Muscle layer of duodenum (tissue), 2 donors: Measurements from ENCODE around the gene WDR75.
A peak's percentile ranks its signal among the peaks of the same experiment; 100 is the strongest.

Experiments used
- H3K27ac ChIP-seq: one replicate; pipeline ENCODE4 v1.7.0; 2013; ENCODE audit warnings: mild to moderate bottlenecking, low read length
- H3K27me3 ChIP-seq: one replicate; pipeline ENCODE4 v1.7.0; 2013; ENCODE audit warnings: low read depth, mild to moderate bottlenecking, control low read depth, low read length
- H3K36me3 ChIP-seq, 2 donors: one replicate each; pipeline ENCODE4 v1.7.0; 2013; ENCODE audit warnings: low read length in 2 of 2, control low read depth in 1 of 2, mild to moderate bottlenecking in 1 of 2; ENCODE audit not compliant: insufficient read depth in 2 of 2, control insufficient read depth in 1 of 2
- H3K4me1 ChIP-seq, 2 donors: one replicate each; pipeline ENCODE4 v1.7.0; 2013; ENCODE audit warnings: low read length in 2 of 2, mild to moderate bottlenecking in 2 of 2, control low read depth in 1 of 2, moderate library complexity in 1 of 2; ENCODE audit not compliant: insufficient read depth in 2 of 2, control insufficient read depth in 1 of 2
- H3K4me3 ChIP-seq, 2 donors: one replicate each; pipeline ENCODE4 v1.7.0; 2013; ENCODE audit warnings: low read length in 2 of 2, low read depth in 1 of 2, mild to moderate bottlenecking in 1 of 2
- H3K9me3 ChIP-seq, 2 donors: one replicate each; pipeline ENCODE4 v1.7.0; 2013; ENCODE audit warnings: low read length in 2 of 2, control low read depth in 1 of 2, mild to moderate bottlenecking in 1 of 2; ENCODE audit not compliant: control insufficient read depth in 1 of 2
- donor health status: healthy.

WDR75 gene

DNA sequence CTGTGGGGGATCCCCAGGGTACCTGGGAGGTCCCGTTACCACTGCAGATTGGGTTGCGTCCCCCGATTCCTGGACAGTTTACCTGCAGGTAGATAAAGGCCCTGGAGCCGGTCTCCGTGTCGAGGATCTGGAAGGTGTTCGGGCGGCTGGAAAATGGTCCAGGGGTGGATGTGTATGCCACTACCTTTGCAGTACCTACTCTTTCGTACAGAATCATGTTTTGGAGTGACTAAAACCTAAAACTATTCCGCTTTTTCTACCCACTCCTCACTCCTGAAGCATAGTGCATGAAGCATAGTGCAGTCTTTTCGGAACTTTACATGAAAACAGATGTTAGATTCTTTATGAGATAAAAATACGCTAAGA is 418 bp downstream of the WDR75 start:
- H3K36me3 ChIP-seq: no peaks in the 10 kb centered on the region

DNA sequence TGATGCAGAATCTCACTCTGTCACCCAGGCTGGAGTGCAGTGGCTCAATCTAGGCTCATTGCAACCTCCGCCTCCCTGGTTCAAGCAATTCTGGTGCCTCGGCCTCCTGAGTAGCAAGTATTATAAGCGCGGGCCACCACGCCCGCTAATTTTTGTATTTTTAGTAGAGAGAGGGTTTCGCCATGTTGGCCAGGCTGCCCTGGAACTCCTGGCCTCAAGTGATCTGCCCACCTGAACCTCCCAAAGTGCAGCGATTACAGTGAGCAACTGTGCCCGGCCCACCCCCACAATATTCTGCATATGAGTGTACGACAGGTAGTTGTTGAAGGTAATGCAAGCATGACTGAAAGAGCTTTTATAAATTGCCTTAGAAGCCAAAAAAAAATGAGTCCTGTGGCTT is 1.2 kb downstream of the WDR75 start:
- H3K9me3 ChIP-seq: no peaks in the 10 kb centered on the region
- H3K36me3 ChIP-seq: no peaks in the 10 kb centered on the region
- peak overlapping the region; percentile 9 to 94 for H3K4me3 ChIP-seq
- H3K4me1 ChIP-seq: peaks cover 4 to 27% of the 10 kb centered on the region in 2 donors
- no peaks in the 10 kb centered on the region for H3K27me3 ChIP-seq
- no peak overlapping the region for H3K27ac ChIP-seq

More for the DNA sequence above, 418 bp downstream of the WDR75 start:
- H3K4me3 ChIP-seq: peak overlapping the region; percentile 94 to 95
- peaks cover 4 to 27% of the 10 kb centered on the region in 2 donors for H3K4me1 ChIP-seq
- H3K9me3 ChIP-seq: no peaks in the 10 kb centered on the region
- peak overlapping the region; percentile 98 for H3K27ac ChIP-seq
- H3K27me3 ChIP-seq: no peaks in the 10 kb centered on the region

DNA sequence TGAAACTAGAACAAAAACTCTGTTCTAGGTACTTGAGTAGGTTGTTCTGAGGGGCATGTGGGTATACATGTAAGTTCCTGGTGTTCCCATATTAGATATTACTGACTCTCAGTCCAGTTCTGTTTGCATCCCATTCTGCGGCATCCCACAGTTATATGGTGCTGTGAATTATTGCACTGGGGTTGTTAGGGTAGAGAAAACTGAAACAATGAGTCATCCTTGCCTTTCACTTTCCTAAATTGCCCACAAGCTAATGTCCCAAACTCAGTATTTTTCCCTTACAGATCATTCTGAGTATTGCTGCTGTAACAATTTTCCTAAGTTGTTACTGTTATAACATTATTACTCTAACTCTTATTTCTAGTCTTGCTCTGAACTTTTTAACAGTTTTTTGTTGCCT is 3.0 kb downstream of the WDR75 start:
- H3K36me3 ChIP-seq: peaks cover 10 to 11% of the 10 kb centered on the region in 2 donors
- peaks cover 4 to 27% of the 10 kb centered on the region in 2 donors for H3K4me1 ChIP-seq
- no peaks in the 10 kb centered on the region for H3K27me3 ChIP-seq
- no peak overlapping the region for H3K4me3 ChIP-seq
- no peaks in the 10 kb centered on the region for H3K9me3 ChIP-seq
- H3K27ac ChIP-seq: no peak overlapping the region

DNA sequence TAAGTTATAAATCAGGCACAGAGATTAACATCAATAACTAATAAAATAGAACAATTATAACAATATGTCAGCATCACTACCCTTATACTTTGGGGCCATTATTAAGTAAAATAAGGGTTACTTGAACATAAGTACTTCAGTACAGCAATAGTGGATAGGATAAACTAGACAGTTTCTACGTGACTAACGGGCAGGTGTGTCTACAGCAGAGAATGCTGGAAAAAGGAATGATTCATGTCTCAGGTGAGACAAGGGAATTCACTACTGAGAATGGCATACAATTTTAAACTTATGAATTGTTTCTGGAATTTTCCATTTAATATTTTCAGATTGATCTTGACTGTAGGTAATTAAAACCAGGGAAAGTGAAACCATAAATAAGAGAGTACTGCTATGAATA is 5.5 kb downstream of the WDR75 start:
- H3K27ac ChIP-seq: no peak overlapping the region
- H3K4me1 ChIP-seq: peaks cover 0 to 21% of the 10 kb centered on the region in 2 donors
- H3K27me3 ChIP-seq: no peaks in the 10 kb centered on the region
- H3K4me3 ChIP-seq: no peak overlapping the region
- no peaks in the 10 kb centered on the region for H3K9me3 ChIP-seq
- H3K36me3 ChIP-seq: peaks cover 16 to 21% of the 10 kb centered on the region in 2 donors

DNA sequence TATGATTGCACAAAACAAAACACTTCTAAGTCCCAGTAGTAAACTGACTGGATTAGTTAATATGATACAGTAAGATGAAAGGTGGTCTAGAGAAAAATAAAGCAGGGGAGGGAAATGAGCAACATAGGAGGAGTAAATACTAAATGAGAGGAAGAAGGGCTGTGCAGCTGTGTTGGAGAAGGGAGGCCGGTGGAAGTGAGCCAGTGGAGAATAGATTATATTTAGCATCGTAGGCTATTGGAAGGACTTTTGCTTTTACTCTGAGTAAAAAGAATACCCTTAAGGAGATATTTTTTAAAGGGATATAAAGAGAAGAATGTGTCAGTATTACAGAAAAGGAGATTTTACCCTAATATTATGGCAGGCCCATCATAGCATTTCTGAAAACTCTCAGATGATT is 12.7 kb downstream of the WDR75 start:
- peaks cover 0 to 15% of the 10 kb centered on the region in 2 donors for H3K4me1 ChIP-seq
- no peaks in the 10 kb centered on the region for H3K27me3 ChIP-seq
- H3K4me3 ChIP-seq: no peak overlapping the region
- peaks cover 35 to 45% of the 10 kb centered on the region in 2 donors for H3K36me3 ChIP-seq
- no peaks in the 10 kb centered on the region for H3K9me3 ChIP-seq
- H3K27ac ChIP-seq: no peak overlapping the region

DNA sequence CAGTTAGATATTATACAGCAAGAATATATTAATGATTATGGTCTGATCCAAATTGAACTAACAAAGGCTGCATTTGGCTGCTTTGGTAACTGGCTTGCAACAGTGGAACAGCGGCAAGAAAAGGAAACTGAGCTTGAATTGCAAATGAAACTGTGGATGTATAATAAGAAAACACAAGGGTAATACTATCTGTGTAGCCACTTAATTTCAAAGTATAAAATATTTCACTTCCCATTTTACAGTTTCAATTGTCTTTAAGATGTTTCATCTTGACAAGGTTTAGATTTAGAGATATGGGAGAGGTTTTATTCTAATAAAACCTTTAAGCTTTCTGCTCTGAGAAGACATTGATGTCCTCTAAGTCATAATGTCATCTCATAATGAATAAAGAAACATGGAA is 23.8 kb downstream of the WDR75 start:
- Histone ChIP-seq H3K27ac (no peak overlapping the region), H3K27me3 (no peaks in the 10 kb centered on the region), H3K9me3 (no peaks in the 10 kb centered on the region), H3K4me3 (no peak overlapping the region), H3K4me1 (peaks cover 0 to 5% of the 10 kb centered on the region in 2 donors), H3K36me3 (peaks cover 58 to 78% of the 10 kb centered on the region in 2 donors)

DNA sequence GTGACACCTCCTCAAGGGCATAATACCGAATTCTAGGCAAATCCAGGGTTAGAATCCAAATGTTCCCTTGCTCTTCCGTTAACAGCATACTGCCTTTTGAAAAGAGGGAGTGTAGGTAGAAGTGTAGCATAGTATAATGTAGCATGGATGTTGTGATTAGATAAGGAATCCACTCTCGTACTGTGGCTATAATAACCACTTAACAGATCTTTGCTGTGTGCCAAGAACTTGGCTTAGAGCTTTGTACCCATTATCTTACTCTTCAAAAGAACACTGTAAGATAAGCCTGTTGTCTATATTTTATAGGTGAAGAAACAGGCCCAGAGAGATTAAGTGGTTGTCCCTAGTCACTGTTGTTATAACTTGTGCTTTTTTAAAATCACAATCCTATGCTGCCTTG is 24.2 kb downstream of the WDR75 start:
- Histone ChIP-seq H3K27me3 (no peaks in the 10 kb centered on the region), H3K4me3 (no peak overlapping the region), H3K36me3 (peaks cover 59 to 78% of the 10 kb centered on the region in 2 donors), H3K27ac (no peak overlapping the region), H3K9me3 (no peaks in the 10 kb centered on the region), H3K4me1 (peaks cover 0 to 5% of the 10 kb centered on the region in 2 donors)

DNA sequence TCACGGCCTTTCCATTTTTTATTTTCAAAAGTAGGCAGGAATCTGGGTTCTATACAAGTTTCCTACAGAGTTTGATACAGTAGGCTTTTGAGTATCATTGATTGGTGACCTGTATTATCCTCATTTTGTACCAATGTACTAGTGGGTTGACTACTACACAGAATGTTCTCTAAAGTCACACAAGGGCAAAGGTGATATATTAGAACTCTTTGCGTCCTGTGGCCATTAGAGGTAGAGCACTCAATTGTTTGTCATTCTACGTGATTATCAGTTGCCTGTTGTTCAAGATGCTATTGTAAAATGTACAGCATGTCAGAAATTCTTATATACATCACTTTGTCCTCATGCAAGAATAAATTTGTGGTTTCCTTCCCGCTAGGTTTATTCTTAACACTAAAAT is 24.8 kb downstream of the WDR75 start:
- Histone ChIP-seq H3K9me3 (no peaks in the 10 kb centered on the region), H3K27ac (no peak overlapping the region), H3K27me3 (no peaks in the 10 kb centered on the region), H3K4me1 (peaks cover 0 to 5% of the 10 kb centered on the region in 2 donors), H3K36me3 (peaks cover 60 to 78% of the 10 kb centered on the region in 2 donors), H3K4me3 (no peak overlapping the region)

DNA sequence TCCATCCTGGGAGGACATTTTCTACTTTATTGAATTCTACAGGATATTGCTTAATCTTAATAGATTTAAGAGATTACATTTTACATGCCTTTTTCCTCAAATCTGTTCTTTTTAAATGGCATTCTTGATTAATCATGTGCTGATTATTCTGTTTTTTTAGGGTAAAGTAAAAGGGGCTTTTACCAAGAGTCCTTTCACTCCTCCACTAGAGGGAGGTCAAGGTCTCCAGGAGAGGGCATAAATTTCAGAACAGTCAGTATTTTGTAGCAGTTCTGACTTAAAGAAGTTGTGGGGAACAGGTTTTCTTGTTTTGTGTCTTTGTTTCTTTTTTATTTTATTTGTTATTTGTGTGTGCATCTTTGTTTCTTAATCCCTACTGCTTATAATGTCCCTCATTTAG is 25.4 kb downstream of the WDR75 start:
- Histone ChIP-seq H3K27me3 (no peaks in the 10 kb centered on the region), H3K4me1 (peaks cover 0 to 5% of the 10 kb centered on the region in 2 donors), H3K27ac (no peak overlapping the region), H3K4me3 (no peak overlapping the region), H3K9me3 (no peaks in the 10 kb centered on the region), H3K36me3 (peaks cover 66 to 79% of the 10 kb centered on the region in 2 donors)

DNA sequence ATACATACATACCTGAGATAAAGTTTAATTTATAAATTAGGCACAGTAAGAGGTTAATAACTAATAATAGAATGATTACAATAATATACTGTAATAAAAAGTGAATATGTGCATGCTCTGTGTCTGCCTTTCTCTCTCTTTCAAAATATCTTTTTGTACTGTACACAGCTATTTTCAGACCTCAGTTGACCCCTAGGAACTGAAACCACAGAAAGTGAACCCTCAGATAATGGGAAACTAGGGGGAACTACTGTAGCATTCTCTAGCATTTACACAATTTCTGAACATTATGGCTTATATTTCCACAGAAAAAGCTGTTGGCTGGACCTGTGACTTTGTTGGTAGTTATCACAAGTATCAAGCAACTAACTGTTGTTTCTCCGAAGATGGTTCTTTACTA is 25.9 kb downstream of the WDR75 start:
- Histone ChIP-seq H3K36me3 (peaks cover 71 to 82% of the 10 kb centered on the region in 2 donors), H3K4me1 (peaks cover 0 to 5% of the 10 kb centered on the region in 2 donors), H3K27me3 (no peaks in the 10 kb centered on the region), H3K27ac (no peak overlapping the region), H3K9me3 (no peaks in the 10 kb centered on the region), H3K4me3 (no peak overlapping the region)

DNA sequence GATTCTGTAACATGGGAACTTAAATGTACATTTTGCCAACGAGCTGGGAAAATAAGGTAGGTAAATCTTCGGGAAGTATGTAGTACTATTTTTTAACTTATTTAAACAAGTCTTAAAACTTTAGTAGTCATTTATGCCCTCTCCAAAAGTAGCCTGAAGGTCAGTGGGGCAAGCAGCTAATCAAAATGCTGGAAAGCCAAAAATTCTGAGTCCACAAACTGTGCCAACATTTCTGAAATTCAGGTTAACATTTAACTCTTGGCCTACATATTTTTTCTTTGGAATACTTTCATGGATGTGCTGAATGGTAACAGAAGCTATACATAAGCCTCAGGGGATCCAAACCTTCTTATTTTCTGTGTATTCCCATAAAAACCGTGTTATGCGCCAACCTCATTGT is 26.3 kb downstream of the WDR75 start:
- H3K36me3 ChIP-seq: peaks cover 69 to 82% of the 10 kb centered on the region in 2 donors
- H3K9me3 ChIP-seq: no peaks in the 10 kb centered on the region
- H3K4me3 ChIP-seq: no peak overlapping the region
- peaks cover 0 to 5% of the 10 kb centered on the region in 2 donors for H3K4me1 ChIP-seq
- no peaks in the 10 kb centered on the region for H3K27me3 ChIP-seq
- no peak overlapping the region for H3K27ac ChIP-seq

DNA sequence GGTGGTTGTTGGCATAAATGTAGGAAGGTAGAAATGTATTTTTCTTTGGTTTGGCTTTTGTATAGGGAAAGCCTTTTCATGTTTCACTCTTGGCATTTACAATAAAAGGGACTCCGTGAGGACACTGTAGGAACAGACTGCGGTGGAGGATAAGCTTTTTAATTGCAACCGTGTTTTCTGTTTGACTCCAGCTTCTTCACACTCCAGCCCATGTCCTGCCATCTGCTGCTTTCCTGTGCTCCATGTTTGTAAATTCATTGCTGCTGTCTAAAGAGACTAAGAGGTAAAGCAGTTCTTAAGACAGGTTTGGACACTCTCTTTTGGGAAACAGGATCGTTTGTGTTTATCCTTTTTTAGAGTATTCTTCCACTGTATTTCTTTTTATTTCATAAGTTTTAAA is 33.3 kb downstream of the WDR75 start:
- no peaks in the 10 kb centered on the region for H3K4me1 ChIP-seq
- no peaks in the 10 kb centered on the region for H3K27me3 ChIP-seq
- H3K9me3 ChIP-seq: no peaks in the 10 kb centered on the region
- no peak overlapping the region for H3K4me3 ChIP-seq
- peaks cover 43 to 47% of the 10 kb centered on the region in 2 donors for H3K36me3 ChIP-seq
- H3K27ac ChIP-seq: no peak overlapping the region
